ENCODE measurements around the gene CAST. TPM values are rescaled to one million over a fixed set of nuclear protein-coding genes. Genes with fewer than 3 reads are reported as not detected.

Gene CAST
- total and polyA plus RNA-seq, 3 donors from 2014 or later: 195 to 260 (median 241) TPM

GRCh38 chr5:96753017-96753397 is 90.8 kb downstream of the CAST start:
- H3K9me3 ChIP-seq: no peaks in the 10 kb centered on the region
- DNase-seq: no peak
- H3K27ac ChIP-seq: no peak overlapping the region
- intact Hi-C loops (cut with DNase I; ENCODE audit: low total_unique reads): no loop called here
- 88 to 93% methylated on average over 4 of the region's 4 CpGs for WGBS, 2 donors
- H3K36me3 ChIP-seq (ENCODE audit: low read depth, missing control alignments): no peaks in the 10 kb centered on the region
- peaks cover 2% of the 10 kb centered on the region for H3K4me1 ChIP-seq
- no peak overlapping the region for H3K4me3 ChIP-seq
- TF ChIP-seq POLR2A (IDR thresholded peaks at IDR 0.05): no peak
- no peaks in the 10 kb centered on the region for H3K27me3 ChIP-seq

GRCh38 chr5:96753848-96754247 is 91.7 kb downstream of the CAST start:
- H3K27ac ChIP-seq: no peak overlapping the region
- WGBS, 2 donors: 44 to 56% methylated on average over 4 of the region's 4 CpGs
- peaks cover 2% of the 10 kb centered on the region for H3K4me1 ChIP-seq
- H3K27me3 ChIP-seq: no peaks in the 10 kb centered on the region
- intact Hi-C loops (cut with DNase I; ENCODE audit: low total_unique reads): no loop called here
- H3K9me3 ChIP-seq: no peaks in the 10 kb centered on the region
- H3K4me3 ChIP-seq: no peak overlapping the region
- no peaks in the 10 kb centered on the region for H3K36me3 ChIP-seq (ENCODE audit: low read depth, missing control alignments)
- no peak for DNase-seq
- TF ChIP-seq POLR2A (IDR thresholded peaks at IDR 0.05) (no peak), CTCF (IDR thresholded peaks at IDR 0.05) (no peak)

- Histone ChIP-seq H3K9me3 (no peaks in the 10 kb centered on the region), H3K4me1 (peaks cover 2% of the 10 kb centered on the region), H3K27me3 (no peaks in the 10 kb centered on the region), H3K27ac (no peak overlapping the region), H3K36me3 (ENCODE audit: low read depth, missing control alignments) (no peaks in the 10 kb centered on the region), H3K4me3 (no peak overlapping the region)
- intact Hi-C loops (cut with DNase I; ENCODE audit: low total_unique reads): no loop called here
- WGBS, 2 donors: 79 to 99% methylated on average over 5 of the region's 5 CpGs
- DNase-seq: no peak
- no peak for TF ChIP-seq CTCF (IDR thresholded peaks at IDR 0.05)
- no peak for TF ChIP-seq POLR2A (IDR thresholded peaks at IDR 0.05)
Observed at GRCh38 chr5:96755851-96756250, 93.7 kb downstream of the CAST start.

- 60 to 81% methylated on average over 3 of the region's 3 CpGs for WGBS, 2 donors
- TF ChIP-seq CTCF (IDR thresholded peaks at IDR 0.05) (no peak), POLR2A (IDR thresholded peaks at IDR 0.05) (no peak)
- DNase-seq: no peak
- Histone ChIP-seq H3K27me3 (no peaks in the 10 kb centered on the region), H3K27ac (no peak overlapping the region), H3K4me1 (no peaks in the 10 kb centered on the region), H3K9me3 (no peaks in the 10 kb centered on the region), H3K36me3 (ENCODE audit: low read depth, missing control alignments) (no peaks in the 10 kb centered on the region), H3K4me3 (no peak overlapping the region)
- intact Hi-C loops (cut with DNase I; ENCODE audit: low total_unique reads): no loop called here
Observed at GRCh38 chr5:96756985-96757384, 94.8 kb downstream of the CAST start.

- Histone ChIP-seq H3K4me1 (no peaks in the 10 kb centered on the region), H3K27me3 (no peaks in the 10 kb centered on the region), H3K9me3 (no peaks in the 10 kb centered on the region), H3K27ac (no peak overlapping the region), H3K4me3 (no peak overlapping the region), H3K36me3 (ENCODE audit: low read depth, missing control alignments) (no peaks in the 10 kb centered on the region)
- DNase-seq: no peak
- WGBS, 2 donors: 90 to 95% methylated on average over 4 of the region's 4 CpGs
- no peak for TF ChIP-seq POLR2A (IDR thresholded peaks at IDR 0.05)
- no peak for TF ChIP-seq CTCF (IDR thresholded peaks at IDR 0.05)
- intact Hi-C loops (cut with DNase I; ENCODE audit: low total_unique reads): no loop called here
Observed at GRCh38 chr5:96758621-96759020, 96.4 kb downstream of the CAST start.
